H1 (cell line): ENCODE measurements around the gene NDUFA6. TPM values are rescaled to one million over a fixed set of nuclear protein-coding genes. Genes with fewer than 3 reads are reported as not detected.

Experiments used
- CTCF ChIA-PET: fragments of 300-600 bp; sonication (Branson Sonifier 250); formaldehyde crosslinking; loops from one replicate; lab custom pipeline; 2021; ENCODE audit not compliant: partially characterized antibody; lab: Charles Lee
- POLR2A ChIA-PET: fragments of 300-600 bp; sonication (Branson Sonifier 250); formaldehyde crosslinking; loops from one replicate; lab custom pipeline; 2021; ENCODE audit warnings: inconsistent platforms; ENCODE audit not compliant: partially characterized antibody; lab: Charles Lee
- DNase-seq, 2 experiments: peaks; one replicate each; pipeline versions ENCODE4 v3.0.0 to v3.0.0-alpha.2; 2010 to 2022; ENCODE audit warnings: low spot score in 2 of 2, low read depth in 1 of 2, mixed read lengths in 1 of 2
- FAIRE-seq: peaks from 2 replicates; lab custom pipeline; 2011; peaks lifted over from hg19 to GRCh38; lab: Jason Lieb, UNC
- H2AFZ ChIP-seq: 2 replicates; pipeline ENCODE4 v1.8.1; 2012; ENCODE audit warnings: low read length, inconsistent platforms
- H2AK5ac ChIP-seq: 2 replicates; pipeline ENCODE4 v1.6.1; 2013; ENCODE audit warnings: low read depth, low read length
- H2BK120ac ChIP-seq: replicated peaks from 2 replicates; pipeline ENCODE3; 2013; ENCODE audit warnings: low read depth, low read length, inconsistent platforms
- H2BK12ac ChIP-seq: 2 replicates; pipeline ENCODE4 v1.6.1; 2013; ENCODE audit warnings: low read depth, low read length
- H2BK15ac ChIP-seq: 2 replicates; pipeline ENCODE4 v1.6.1; 2013; ENCODE audit warnings: low read length
- H2BK20ac ChIP-seq: 2 replicates; pipeline ENCODE4 v1.6.1; 2013; ENCODE audit warnings: low read length
- H2BK5ac ChIP-seq: 2 replicates; pipeline ENCODE4 v1.6.1; 2013; ENCODE audit warnings: low read depth, low read length
- H3K14ac ChIP-seq: 2 replicates; pipeline ENCODE4 v1.6.1; 2013; ENCODE audit warnings: inconsistent platforms; ENCODE audit not compliant: insufficient read length
- H3K18ac ChIP-seq: 2 replicates; pipeline ENCODE4 v1.6.1; 2013; ENCODE audit warnings: low read length; ENCODE audit errors: extremely low read depth
- H3K23ac ChIP-seq: 2 replicates; pipeline ENCODE4 v1.6.1; 2013; ENCODE audit warnings: inconsistent platforms; ENCODE audit not compliant: insufficient read length
- H3K23me2 ChIP-seq: 2 replicates; pipeline ENCODE4 v1.6.1; 2013; ENCODE audit warnings: low read depth, low read length
- H3K27ac ChIP-seq: 2 replicates; pipeline ENCODE4 v1.6.1; 2011; ENCODE audit warnings: low read depth, low read length, inconsistent platforms
- H3K27me3 ChIP-seq, 4 experiments: replicated peaks in 1 of 4; 1 replicate in 1 of 4; 2 replicates in 3 of 4; pipeline versions ENCODE4 v1.6.1 to v1.8.1; 2011 to 2013; ENCODE audit warnings: low read length in 3 of 4, mild to moderate bottlenecking in 3 of 4, inconsistent platforms in 2 of 4, mixed read lengths in 2 of 4, moderate library complexity in 1 of 4; ENCODE audit not compliant: control insufficient read depth in 3 of 4, insufficient read depth in 3 of 4; ENCODE audit errors: extremely low read depth in 1 of 4
- H3K36me3 ChIP-seq, 4 experiments: 2 replicates each; pipeline versions ENCODE4 v1.6.1 to v1.8.1; 2011 to 2013; ENCODE audit warnings: mild to moderate bottlenecking in 4 of 4, low read length in 3 of 4, moderate library complexity in 2 of 4, control low read depth in 1 of 4, inconsistent platforms in 1 of 4; ENCODE audit not compliant: insufficient read depth in 4 of 4, control insufficient read depth in 2 of 4
- H3K4ac ChIP-seq: replicated peaks from 2 replicates; pipeline ENCODE3; 2013; ENCODE audit warnings: low read length, low read depth, mixed read lengths, inconsistent platforms; ENCODE audit not compliant: insufficient read length
- H3K4me1 ChIP-seq, 4 experiments: replicated peaks in 1 of 4; 1 replicate in 1 of 4; 2 replicates in 3 of 4; pipeline versions ENCODE4 v1.6.1 to v1.8.1; 2011 to 2013; ENCODE audit warnings: low read length in 3 of 4, inconsistent platforms in 2 of 4, mixed read lengths in 1 of 4; ENCODE audit not compliant: insufficient read depth in 4 of 4, control insufficient read depth in 3 of 4
- H3K4me2 ChIP-seq, 2 experiments: 2 replicates each; pipeline versions ENCODE4 v1.6.1 to v1.8.1; 2011 to 2013; ENCODE audit warnings: low read depth in 2 of 2, low read length in 2 of 2, control low read depth in 1 of 2, inconsistent platforms in 1 of 2, mild to moderate bottlenecking in 1 of 2; ENCODE audit not compliant: insufficient read depth in 1 of 2
- H3K4me3 ChIP-seq, 4 experiments: fragments of 200-600, 300-600 bp in 1 of 4; sonication (generic), shearing (Covaris generic), sonication (Bioruptor Twin) in 1 of 4; 2 replicates each; pipeline versions ENCODE4 v1.5.1 to v1.8.1; 2011 to 2016; ENCODE audit warnings: low read length in 4 of 4, low read depth in 3 of 4, control low read depth in 2 of 4, inconsistent platforms in 2 of 4, mild to moderate bottlenecking in 2 of 4, mixed read lengths in 1 of 4, moderate library complexity in 1 of 4; ENCODE audit not compliant: insufficient read depth in 2 of 4; ENCODE audit errors: extremely low read depth in 1 of 4
- H3K56ac ChIP-seq: replicated peaks from 2 replicates; pipeline ENCODE3; 2013; ENCODE audit warnings: low read depth, mild to moderate bottlenecking, mixed read lengths, low read length, inconsistent platforms; ENCODE audit not compliant: insufficient read length
- H3K79me1 ChIP-seq: 2 replicates; pipeline ENCODE4 v1.6.1; 2013; ENCODE audit warnings: low read depth, low read length, control low read depth
- H3K79me2 ChIP-seq, 2 experiments: 2 replicates each; pipeline versions ENCODE4 v1.6.1 to v1.8.1; 2012 to 2013; ENCODE audit warnings: low read length in 2 of 2, mild to moderate bottlenecking in 2 of 2, inconsistent platforms in 1 of 2; ENCODE audit not compliant: insufficient read depth in 2 of 2, control insufficient read depth in 1 of 2
- H3K9ac ChIP-seq, 4 experiments: replicated peaks in 1 of 4; 1 replicate in 1 of 4; 2 replicates in 3 of 4; pipeline versions ENCODE4 v1.6.1 to v1.8.1; 2011 to 2013; ENCODE audit warnings: low read depth in 3 of 4, low read length in 3 of 4, control low read depth in 2 of 4, mild to moderate bottlenecking in 2 of 4, moderate library complexity in 2 of 4, inconsistent platforms in 1 of 4; ENCODE audit errors: extremely low read depth in 1 of 4
- H3K9me3 ChIP-seq, 2 experiments: 2 replicates each; pipeline versions ENCODE4 v1.6.1 to v1.8.1; 2012 to 2013; ENCODE audit warnings: mild to moderate bottlenecking in 2 of 2, moderate library complexity in 2 of 2, control low read depth in 1 of 2, inconsistent platforms in 1 of 2, low read depth in 1 of 2, low read length in 1 of 2, mixed read lengths in 1 of 2; ENCODE audit not compliant: insufficient read depth in 2 of 2
- H4K20me1 ChIP-seq, 2 experiments: replicated peaks in 1 of 2; 2 replicates each; pipeline versions ENCODE3 to v1.8.1; 2011 to 2013; ENCODE audit warnings: inconsistent platforms in 2 of 2, low read length in 2 of 2, mild to moderate bottlenecking in 1 of 2; ENCODE audit not compliant: insufficient read depth in 2 of 2, control insufficient read depth in 1 of 2
- H4K5ac ChIP-seq: 2 replicates; pipeline ENCODE4 v1.6.1; 2013; ENCODE audit warnings: low read length, low read depth, mixed read lengths, inconsistent platforms; ENCODE audit not compliant: insufficient read length
- H4K8ac ChIP-seq: 2 replicates; pipeline ENCODE4 v1.8.0; 2013; ENCODE audit warnings: mild to moderate bottlenecking, moderate library complexity, low read length, inconsistent platforms; ENCODE audit not compliant: insufficient read depth; ENCODE audit errors: extremely low read depth
- H4K91ac ChIP-seq: replicated peaks from 2 replicates; pipeline ENCODE3; 2013; ENCODE audit warnings: low read length, mixed read lengths, inconsistent platforms; ENCODE audit not compliant: insufficient read length
- HDAC2 ChIP-seq, 2 experiments: fragments of 300-600 bp in 1 of 2; sonication (generic) in 1 of 2; IDR thresholded peaks; 2 replicates each; pipeline ENCODE4 v1.6.1; 2011 to 2012; ENCODE audit warnings: low read depth in 2 of 2, low read length in 2 of 2, mild to moderate bottlenecking in 2 of 2, moderate library complexity in 2 of 2, borderline replicate concordance in 1 of 2, inconsistent platforms in 1 of 2
- USF2 ChIP-seq: IDR thresholded peaks from 2 replicates; pipeline ENCODE4 v1.6.1; 2011; ENCODE audit warnings: low read length, improper control_type of control experiment
- WGBS, 2 experiments: shearing (Covaris generic) in 1 of 2; methylation state at CpG; one replicate each; pipeline versions ENCODE4 v1.1.6 to v1.1.7; 2013 to 2015; ENCODE audit warnings: low lambda C conversion rate in 2 of 2, mixed read lengths in 2 of 2, inconsistent platforms in 1 of 2, low coverage in 1 of 2, missing lambda C conversion rate in 1 of 2; ENCODE audit not compliant: insufficient replicate concordance in 2 of 2, insufficient coverage in 1 of 2, insufficient read length in 1 of 2; ENCODE audit errors: extremely low coverage in 1 of 2, missing lambda C conversion rate in 1 of 2; 5-methylcytosine and 5-hydroxymethylcytosine counted together
- polyA plus RNA-seq, 7 experiments: library from polyadenylated mRNA; depleted of rRNA in 3 of 7; stranded (reverse) in 5 of 7; unstranded in 2 of 7; fragments of >200 nt in 5 of 7; fragments of 200-250 nt in 2 of 7; gene quantifications; 1 replicate in 5 of 7; 2 replicates in 1 of 7; 4 replicates in 1 of 7; pipeline versions ENCODE4 v1.2.1 to v1.2.3, GENCODE V29; 2011 to 2013; ENCODE audit warnings: missing spikeins in 2 of 7, mixed read lengths in 2 of 7
- total RNA-seq: library from RNA; stranded (reverse); fragmentation: NEBNext Ultra II Directional; extraction: Animal tissue kit (Norgen Biotek cat#: 25700); gene quantifications from 2 replicates; pipeline ENCODE4 v1.2.1, GENCODE V29; 2021

Gene NDUFA6
- total and polyA plus RNA-seq, 2 of the 8 experiments (the other 6 are each of a cell fraction or from before 2014, with no cell fraction given) = 76.2 to 105 TPM

- Histone ChIP-seq H2BK120ac (no peak overlapping the region), H2BK15ac (no peak overlapping the region), H3K23ac (no peak overlapping the region), H2AK5ac (no peak overlapping the region), H3K9me3 (peaks cover 3 to 7% of the 10 kb centered on the region in 2 experiments; a peak in 2 of 4 replicates), H3K4me2 (no peak overlapping the region), H2AFZ (no peak overlapping the region), H2BK12ac (no peak overlapping the region), H3K9ac (no peak overlapping the region), H3K79me2 (no peaks in the 10 kb centered on the region), H3K4ac (no peak overlapping the region), H4K8ac (no peak overlapping the region), H3K27me3 (no peaks in the 10 kb centered on the region), H3K36me3 (peaks cover 0 to 10% (median 6%) of the 10 kb centered on the region in 4 experiments; a peak in 4 of 8 replicates), H3K79me1 (no peaks in the 10 kb centered on the region), H2BK5ac (no peak overlapping the region), H4K20me1 (peaks cover 0 to 3% of the 10 kb centered on the region in 2 experiments), H4K91ac (no peak overlapping the region), H3K18ac (no peak overlapping the region), H3K23me2 (no peaks in the 10 kb centered on the region), H3K14ac (no peak overlapping the region), H3K56ac (no peak overlapping the region), H2BK20ac (no peak overlapping the region), H4K5ac (no peak overlapping the region), H3K27ac (no peak overlapping the region), H3K4me1 (peaks cover 0 to 12% (median 8%) of the 10 kb centered on the region in 4 experiments; a peak in 4 of 7 replicates), H3K4me3 (no peak overlapping the region)
- DNase-seq (peak in 1 of 2 experiments; percentile 29), FAIRE-seq (no peak)
- 84% methylated on average over 10 of the region's 10 CpGs; no CpG with 5 or more reads in 1 of the 2 experiments for WGBS, 2 experiments
- CTCF ChIA-PET = interaction anchor here (0.6 to 1.2 kb wide), 2 partner anchors 59 to 92 kb away, joined by 3 read pairs; no protein-coding TSS in a partner anchor
- TF ChIP-seq HDAC2 (IDR thresholded peaks at IDR 0.05; ENCODE audit: borderline replicate concordance in 1 of 2, low read depth in 2 of 2, low read length in 2 of 2) (no peak), USF2 (no peak)
- POLR2A ChIA-PET = interaction anchor here (0.6 to 1.1 kb wide), 3 partner anchors 11 to 60 kb away, joined by 3 to 5 read pairs (median 3); partner anchors contain the start of gene SMDT1
These were observed 27.9 kb downstream of the NDUFA6 start for GRCh38 chr22:42062506-42063170.
